PC-3 (cell line): ENCODE measurements around the gene KCNH3.

Source experiments
- CTCF ChIP-seq: fragments of 300-600 bp; sonication (generic); conservative IDR thresholded peaks from 2 replicates; pipeline ENCODE4 v1.5.1; 2017; ENCODE audit warnings: antibody characterized with exemption, low read depth, mild to moderate bottlenecking, low read length
- EZH2 ChIP-seq: fragments of 300-600 bp; sonication (generic); IDR thresholded peaks from one replicate; pipeline ENCODE4 v1.6.1; 2017; ENCODE audit warnings: antibody characterized with exemption, mild to moderate bottlenecking, low read length; ENCODE audit not compliant: unreplicated experiment
- EZH2phosphoT487 ChIP-seq: fragments of 300-600 bp; sonication (generic); IDR thresholded peaks from 2 replicates; pipeline ENCODE4 v1.6.1; 2018; ENCODE audit warnings: mild to moderate bottlenecking, antibody characterized with exemption, low read length, borderline replicate concordance

DNA sequence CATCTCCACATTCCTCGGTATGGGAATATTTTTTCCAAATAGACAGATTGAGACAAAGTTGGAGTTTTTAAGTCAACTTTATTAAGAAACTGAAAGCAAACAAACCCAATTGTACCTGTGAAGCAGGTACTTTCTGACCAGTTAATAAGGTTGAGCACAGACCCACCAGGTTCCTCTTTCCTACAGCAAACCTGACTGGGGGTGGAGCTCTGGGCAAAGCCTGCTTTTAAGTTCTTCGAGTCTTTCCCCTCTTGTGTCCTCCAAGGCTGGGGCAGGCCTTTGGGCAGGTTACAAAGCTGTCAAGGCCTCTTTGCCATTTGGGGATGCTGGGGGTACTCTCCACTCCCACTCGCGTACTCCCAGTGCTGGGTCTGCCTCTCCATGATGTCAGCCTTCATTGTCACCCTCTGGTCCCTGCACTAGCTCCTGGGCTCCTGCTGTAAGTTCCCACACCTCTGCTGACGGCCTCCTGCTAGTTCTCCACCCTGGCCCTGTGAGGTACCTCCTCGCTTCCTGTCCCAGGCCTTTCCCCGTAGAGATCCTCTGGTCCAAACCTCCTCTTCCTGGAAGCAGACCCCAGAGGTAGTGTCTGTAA is 3.2 kb downstream of the KCNH3 start:
- TF ChIP-seq CTCF (no peak), EZH2 (no peak), EZH2phosphoT487 (no peak)
